ENCODE results near the gene FANCC.

Gene FANCC

DNA sequence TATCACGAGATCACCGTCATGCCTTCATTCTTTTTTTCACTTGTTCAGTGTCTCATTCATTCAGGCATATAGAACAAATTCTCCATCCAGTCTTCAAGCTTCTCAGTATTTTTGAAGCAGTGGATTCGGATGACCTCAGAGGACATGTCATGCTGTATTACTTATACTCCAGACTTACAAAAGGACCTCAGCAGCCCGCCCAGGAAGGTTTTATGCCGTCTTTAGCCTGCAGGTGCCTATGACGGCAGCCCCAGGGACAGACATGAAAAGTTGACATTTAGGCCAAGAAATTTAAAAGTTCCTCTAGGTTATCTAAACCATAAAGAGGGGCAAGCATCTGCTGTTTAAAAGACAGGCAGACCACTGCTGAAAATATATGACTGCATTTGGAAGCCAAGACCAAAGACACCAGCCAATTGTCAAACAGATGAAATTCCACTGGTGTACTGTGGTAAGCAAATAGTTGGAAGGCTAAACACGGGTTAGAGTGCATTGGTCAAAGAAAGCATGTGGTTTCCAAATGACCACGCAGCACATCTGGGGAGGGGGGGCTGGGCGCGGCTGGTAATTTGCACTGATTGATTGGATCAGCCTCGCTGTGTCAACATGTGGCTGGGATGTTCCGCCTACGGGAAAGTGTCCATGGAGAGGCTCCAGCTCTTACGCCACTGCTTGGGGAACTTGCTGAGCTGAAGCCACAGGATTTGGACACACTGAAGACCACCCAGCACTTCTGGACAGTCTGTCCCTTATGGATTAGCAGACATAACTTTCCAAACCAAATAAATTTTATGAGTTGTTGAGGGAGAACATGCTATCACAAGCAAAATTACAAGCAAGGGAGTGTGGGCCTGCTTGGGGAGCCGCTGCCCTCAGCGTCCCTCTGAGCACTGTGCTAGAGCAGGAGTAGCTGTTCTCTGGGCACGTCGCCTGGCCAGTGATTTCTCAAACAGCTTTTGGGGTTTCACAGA, 173.6 kb downstream of the FANCC start:
- no peak for DNase-seq (ENCODE audit: low read depth in 2 of 2)

DNA sequence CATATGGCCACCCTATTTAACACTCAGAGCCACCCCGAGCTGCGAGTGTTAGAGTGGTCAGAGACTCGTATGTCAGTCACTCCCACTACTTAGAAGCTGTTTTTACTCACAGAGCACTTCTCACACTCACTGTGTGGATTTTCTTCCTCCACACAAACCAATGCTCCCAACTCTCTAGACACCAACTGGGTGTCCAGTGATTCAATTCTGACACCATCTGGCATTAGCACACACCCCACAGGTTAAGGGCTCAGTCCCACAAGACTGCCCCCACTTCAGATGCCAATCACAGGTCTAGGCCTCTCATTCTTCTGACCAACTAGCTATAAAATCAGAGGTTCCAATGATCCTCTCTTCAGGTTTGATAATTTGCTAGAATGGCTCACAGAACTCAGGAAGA, 174.8 kb downstream of the FANCC start:
- no peak for DNase-seq (ENCODE audit: low read depth in 2 of 2)

DNA sequence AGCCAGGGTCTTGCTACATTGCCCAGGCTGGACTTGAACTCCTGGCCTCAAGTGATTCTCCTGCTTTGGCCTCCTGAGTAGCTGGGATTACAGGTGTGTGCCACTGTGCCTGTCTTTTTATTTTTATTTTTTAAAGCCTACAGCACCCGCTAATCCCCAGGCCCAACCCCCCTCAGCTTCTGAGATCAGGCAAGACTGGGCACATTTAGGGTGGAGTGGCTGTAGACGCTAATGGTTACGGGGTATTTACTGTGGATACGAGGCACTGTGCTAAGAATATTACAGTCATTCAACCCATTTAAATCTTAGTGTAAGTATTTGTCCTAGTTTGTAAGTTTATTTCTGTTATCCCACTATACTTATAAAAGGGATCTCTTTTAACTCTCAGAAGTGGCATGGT, 175.2 kb downstream of the FANCC start:
- DNase-seq (ENCODE audit: low read depth in 2 of 2): no peak

DNA sequence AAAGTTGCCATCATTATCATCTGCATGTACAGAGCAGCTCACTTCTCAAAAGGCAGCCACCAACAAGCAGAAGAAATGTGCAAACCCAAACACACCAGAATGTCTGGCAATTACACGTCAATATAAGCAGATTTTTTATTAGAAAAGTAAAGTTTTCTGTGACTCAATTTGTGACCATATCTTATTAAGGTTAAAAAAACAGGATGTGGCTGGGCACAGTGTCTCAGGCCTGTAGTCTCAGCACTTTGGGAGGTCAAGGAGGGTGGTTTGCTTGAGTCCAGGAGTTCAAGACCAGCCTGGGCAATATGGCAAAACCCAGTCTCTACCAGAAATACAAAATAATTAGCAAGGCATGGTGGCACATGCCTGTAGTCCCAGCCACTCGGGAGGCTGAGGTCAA, 176.7 kb downstream of the FANCC start:
- no peak for DNase-seq (ENCODE audit: low read depth in 2 of 2)

DNA sequence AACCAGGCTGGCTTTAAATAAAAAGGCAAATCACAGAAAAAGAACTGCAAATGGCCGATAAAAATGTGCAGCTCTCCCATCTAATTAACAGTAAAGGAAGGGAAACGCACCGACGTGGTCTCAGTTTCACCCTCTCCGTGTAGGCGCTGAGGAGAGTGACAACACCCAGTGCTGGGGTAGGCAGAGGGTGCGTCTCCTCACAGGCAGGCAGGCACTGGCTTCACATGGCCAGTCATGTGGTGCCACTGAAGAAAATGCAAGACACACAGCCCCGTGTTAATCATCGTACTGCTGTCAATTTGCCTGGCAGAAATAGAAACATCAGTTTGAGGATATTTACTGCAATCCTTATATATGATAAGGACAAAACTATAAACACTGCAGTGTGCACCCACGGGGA, 178.4 kb downstream of the FANCC start:
- DNase-seq (ENCODE audit: low read depth in 2 of 2): no peak

DNA sequence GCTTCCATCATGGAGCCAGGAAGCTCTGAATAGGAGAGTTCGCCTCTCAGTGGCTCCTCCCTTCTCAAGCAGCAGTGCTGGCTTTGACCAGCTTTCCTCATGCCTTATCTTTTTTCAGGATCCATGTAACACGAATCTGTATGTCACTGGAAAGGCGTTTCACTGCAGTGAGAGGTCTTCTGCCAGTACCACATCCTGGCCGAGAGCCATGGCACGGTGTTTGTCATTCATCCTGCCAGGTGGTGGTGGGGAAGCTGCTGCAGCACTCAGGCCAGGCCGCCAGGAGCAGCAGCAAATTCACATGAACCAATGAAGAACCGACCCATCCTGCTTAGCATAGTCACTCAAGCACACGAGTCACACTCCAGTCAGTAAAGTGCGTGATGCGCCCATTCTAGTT, 179.0 kb downstream of the FANCC start:
- DNase-seq (ENCODE audit: low read depth in 2 of 2): no peak

DNA sequence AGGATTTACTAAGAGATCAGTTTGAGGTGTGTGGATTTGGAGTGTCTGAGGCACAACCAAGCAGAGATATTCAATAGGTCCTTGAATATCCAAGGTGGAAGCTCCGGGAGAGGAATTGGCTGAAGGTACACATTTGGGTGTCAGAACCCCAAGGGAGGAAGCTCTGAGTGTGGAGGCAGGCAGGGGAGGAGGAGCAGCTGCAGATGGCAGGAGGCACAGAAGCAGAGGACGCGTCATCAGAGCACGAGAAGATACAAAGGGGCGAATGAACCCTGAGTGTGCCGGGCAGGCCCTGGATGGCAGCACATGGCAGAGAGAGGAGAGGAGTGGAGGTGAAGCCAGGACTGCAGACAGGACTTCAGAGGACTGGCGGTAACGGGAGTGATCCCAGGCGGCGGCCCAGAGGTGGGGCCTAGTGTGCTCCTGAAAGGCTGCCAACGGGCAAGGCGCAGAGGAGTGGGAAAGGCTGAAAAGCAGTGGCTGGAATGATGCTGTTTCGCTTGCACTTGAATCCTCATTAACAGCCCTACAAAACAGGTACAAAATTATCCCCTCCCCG, 179.8 kb downstream of the FANCC start:
- no peak for DNase-seq (ENCODE audit: low read depth in 2 of 2)

DNA sequence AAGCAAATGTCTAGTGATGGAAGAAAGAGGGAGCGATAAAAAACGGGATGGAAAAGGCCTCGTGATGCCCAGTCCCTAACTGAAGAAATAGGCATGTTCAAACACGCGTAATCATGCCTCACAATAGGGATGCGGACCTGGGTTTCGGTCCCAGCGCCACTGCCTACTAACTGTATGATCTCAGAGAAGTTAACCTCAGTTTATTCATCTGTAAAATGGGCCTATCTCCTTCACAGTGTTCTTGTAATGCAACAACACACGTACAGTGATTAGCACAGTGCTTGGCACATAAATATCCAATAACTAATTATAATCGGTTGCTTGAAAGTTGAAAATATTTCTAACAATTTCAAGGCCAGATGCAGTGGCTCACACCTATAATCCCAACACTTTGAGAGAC, 181.8 kb downstream of the FANCC start:
- DNase-seq (ENCODE audit: low read depth in 2 of 2): no peak

DNA sequence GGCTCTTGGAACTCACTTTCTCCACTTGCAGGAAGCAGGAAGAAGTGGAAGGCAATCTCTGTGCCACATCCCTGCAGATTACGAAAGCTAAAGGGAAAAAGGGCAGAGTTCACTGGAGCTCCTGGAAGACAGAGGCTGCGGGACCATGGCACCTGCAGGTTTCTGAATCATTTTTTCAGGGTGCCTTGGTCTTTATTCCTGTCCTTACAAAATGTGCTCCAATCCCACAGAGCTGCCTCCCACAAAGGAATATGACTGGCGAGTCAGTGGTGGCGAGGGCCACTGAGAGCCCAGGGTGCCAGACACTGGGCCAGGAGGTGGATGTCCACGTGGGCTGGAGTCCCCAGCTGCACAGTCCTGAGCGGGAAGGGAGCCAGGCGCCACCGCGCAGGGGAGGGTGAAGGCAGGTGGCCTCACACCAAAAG, 183.0 kb downstream of the FANCC start:
- DNase-seq (ENCODE audit: low read depth in 2 of 2): no peak

DNA sequence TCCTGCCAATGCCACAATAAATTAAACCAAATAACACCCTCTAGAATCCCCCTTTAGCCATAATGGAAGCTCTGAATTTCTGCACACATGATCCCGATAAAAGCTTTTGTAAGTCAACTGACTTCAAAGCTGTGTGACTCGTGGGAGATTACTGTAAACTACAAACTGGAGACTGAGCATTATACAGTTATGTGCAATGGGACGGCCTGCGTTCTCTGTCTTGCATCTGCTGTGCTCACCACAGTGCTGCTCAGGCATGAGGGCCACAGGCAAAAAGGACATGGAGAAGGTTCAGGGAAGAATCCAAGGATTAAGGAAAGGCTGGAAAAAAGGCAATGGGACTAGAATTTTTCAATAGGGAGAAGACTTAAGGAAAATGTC, 184.2 kb downstream of the FANCC start:
- no peak for DNase-seq (ENCODE audit: low read depth in 2 of 2)

DNA sequence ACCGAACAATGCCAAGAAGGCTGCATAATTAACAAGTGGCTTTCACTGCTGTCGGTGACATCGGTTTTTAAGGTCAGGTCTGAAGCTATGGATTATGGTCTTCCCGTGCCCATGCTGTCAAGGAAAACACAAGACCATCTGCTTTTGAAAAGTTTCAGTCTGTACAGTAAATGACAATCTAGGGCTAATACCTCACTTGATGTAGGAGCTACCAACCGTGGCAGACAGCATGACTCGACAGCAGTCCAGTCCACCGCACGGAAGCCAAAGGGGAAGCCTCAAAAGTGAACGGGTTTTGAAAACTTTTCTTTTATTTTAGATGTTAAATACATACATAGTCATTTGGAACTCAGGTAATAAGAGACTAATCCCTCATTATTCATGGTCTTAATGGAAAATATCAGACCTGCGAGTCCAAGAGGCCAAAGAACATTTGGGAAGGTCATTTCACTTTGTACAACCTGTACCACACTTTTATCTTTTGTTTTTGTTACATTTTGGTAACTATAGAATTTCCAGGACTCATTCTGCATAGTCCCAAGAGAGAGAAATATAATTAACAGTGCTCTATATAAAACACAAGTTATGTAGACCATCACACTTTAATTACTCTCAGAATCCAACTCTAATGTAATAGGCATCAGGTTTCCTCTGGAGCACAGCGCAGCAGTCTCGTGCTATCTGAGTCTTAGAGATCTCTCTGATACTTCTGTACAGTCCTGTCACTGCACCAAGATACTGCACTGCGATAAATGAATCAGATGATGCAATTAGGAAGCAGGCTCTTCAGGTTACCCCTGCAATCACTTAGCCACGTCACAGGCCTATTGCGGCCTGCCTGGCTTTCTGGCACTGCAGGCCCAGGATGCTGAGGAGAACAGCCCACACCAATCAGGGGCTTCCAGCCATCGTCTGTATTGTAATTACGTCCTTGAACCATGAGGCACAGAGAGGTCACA, 184.9 kb downstream of the FANCC start:
- DNase-seq (ENCODE audit: low read depth in 2 of 2): no peak

DNA sequence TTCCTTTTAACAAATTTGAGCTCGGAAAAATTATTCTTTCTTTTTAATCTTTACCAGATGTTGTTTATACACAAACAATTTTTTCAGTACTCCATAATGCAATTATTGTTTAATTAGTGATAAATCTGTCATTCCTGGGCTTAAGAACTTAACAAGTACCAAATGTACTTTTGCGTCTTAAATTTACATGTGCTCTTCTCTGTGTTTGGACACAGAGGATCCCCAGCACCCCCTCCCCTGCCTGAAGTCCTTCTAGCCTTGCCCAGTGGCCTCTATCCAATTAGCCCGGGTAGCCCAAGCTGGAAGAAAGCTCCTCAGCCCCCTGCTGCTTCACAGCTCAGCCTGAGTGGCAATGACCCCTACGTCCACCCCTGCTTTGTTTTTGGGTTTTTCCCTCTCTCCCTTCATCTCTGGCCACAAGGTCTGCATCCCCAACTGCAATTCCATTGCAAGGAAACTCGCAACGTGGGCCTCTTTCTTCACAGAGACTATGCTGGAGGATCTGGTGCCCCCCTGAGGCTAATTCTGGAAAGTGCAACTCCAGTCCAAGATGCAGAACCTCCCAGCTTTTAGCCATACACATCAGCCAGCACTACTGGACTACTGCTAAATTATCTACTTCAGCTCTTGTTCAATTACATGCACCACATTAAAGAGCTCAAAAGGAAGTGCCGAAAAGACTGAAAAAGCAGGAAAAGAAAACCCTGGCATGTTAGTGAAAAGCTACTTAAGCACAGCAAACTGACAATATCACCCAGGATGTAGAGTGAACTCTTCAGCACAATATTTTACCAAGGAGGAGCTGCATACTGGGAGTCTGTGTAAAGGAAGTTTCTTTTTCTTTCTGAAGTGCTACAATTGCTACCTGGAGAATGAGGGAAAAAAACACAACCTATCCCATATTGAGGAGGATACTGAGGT, 186.2 kb downstream of the FANCC start:
- peak; percentile 15 to 43 for DNase-seq (ENCODE audit: low read depth in 2 of 2)

DNA sequence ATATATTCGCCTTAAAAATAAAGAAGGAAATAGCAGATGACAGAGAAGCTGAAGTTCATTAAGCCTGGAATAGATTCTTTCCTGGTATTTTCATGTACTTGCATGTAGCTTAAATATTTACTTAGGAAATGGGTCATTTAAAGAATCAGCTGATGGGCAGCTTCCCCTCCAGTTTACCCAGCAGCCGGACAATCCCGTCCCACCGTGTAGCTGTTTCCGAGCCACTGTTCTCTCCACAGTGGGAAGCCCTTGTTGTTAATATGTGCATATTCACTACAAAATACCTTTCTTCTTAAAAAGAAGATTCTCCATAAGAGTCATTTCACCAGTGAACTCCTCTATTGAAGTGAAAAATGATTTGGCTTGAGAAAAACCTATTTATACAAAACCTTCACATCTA, 187.0 kb downstream of the FANCC start:
- DNase-seq (ENCODE audit: low read depth in 2 of 2): no peak

DNA sequence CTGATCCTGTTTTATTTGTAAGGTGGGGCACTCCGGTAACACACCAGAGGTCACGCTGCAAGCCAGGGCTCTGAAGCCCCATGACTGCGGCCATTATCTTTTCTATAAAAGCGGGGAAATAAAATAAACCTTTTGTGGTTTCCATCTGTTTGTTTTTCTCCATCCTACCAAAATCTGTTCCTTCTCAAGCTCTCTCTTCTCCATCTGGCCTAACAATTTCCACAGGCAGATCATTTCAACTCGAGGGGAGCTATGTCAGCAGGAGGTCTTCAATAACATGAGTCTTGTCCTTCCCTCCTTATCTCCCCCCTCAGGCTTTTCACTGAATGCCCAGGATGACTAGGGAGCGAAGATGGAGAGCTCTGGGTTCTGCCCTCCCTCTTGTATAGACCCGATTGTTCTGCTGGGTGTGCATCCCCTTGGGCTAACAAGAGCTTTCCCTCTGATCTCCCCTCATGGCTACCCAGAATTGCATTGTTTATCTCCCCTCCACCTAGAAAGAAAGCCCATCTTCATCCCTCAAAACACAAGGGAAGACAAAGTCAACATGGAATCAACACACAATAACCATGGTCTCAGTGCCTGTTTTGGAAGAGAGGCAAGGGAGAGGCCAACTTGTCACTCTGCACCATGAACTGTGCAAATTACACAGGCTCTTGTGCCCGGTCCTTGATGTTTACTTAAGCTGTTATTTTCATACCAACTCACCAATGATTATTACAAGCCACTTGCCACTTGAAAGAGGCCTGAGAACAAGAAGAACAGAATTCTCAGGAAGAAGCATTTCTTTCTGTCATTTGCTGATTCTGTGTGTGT, 187.8 kb downstream of the FANCC start:
- no peak for DNase-seq (ENCODE audit: low read depth in 2 of 2)

DNA sequence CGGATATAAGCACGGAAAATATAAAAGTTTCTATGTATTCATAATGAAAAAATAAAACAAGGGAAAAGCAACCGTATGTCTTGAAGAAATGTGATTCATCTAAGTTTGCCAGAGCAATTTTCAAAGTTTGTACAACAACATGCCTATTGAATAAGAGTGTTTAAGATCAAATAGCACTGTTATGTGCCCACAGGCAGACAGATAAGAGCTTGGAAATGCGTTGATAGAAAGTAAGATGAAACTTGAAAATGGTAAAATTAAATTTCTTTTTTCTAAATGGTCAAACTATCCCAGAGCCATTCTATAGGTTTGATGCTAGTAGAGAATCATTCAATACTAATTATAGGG, 189.4 kb downstream of the FANCC start:
- no peak for DNase-seq (ENCODE audit: low read depth in 2 of 2)

DNA sequence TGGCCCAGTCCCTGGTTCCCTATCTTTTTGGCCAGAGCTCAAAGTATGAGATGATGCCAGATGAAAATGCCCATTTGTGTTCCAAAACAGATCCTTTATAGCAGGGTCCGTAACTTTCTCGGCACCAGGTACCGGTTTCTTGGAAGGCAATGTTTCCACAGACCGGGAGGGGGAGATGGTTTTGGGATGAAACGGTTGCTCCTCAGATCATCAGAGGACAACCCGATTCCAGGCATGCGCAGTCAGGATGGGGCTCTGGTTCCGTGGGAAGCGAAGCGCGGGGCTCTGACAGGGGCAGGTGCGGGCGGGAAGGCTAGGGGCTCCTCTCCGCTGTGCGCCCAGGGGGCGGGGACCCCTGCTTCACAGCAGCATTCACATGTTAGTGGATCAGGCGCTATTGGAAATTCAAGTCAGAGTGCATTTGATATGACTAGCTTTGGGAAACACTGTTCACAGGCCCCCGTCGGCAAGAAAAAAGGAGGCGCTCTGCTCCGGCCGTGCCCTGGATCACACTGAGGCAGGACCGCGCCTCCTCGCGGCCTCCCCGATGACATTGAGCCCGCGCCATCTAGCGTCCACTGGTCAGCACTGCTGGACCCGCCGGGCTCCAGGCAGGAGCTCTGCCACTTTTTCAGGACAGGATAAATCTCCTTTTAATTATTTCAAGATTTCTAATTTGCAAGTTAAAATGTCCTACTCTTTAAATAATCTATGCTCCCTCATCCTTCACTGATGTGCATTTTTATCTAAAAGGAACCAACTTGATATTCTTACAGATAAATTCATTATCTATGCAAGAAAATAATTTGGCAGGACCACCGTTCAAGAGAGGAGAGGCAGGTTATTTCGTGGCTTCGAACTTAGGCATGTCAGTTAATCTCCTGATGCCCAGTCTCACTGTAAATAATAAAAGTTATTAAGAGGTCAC, 190.0 kb downstream of the FANCC start:
- DNase-seq (ENCODE audit: low read depth in 2 of 2): peak; percentile 56 to 64

DNA sequence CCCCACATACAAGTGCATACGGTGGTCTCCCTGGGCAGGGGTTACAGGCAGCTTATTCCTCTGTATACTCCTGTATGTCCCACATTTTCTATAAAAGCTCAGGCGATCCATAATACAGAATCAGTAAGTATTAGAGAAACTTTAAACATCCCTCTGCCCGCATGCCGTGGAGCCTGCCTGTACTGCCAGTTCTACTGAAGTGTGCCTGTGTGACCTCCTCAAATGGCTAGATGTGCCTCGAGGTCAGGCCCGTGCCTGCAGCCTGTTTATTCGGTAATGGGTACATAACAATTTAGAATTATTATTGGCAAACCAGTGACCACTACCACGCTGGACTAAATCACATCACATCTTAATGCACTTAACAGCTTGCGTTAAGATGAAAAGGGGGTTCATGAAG, 190.8 kb downstream of the FANCC start:
- no peak for DNase-seq (ENCODE audit: low read depth in 2 of 2)

DNA sequence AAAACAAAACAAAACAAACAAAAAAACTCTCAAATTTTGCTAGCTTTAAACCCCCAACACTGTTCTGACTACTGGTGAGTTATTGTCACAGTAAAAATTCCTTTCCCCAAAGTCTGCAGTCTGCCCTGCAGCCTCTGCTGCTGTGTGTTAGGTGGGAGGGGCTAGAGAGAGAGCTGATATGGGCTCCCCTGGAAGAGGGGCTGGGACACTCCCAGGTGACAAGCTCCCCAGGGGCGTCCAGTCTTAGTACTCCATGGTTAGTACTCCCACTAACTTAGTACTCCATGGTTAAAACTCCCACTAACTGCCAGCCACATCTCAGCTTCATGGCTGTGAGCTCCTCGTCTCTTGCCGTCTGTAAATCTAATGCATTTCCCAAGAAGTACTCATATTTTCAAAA, 191.9 kb downstream of the FANCC start:
- no peak for DNase-seq (ENCODE audit: low read depth in 2 of 2)
